AG08395 (cell line): ENCODE measurements around the gene IFIT2.
"Not testable (repeated sequence)": the region's sequence is repeated elsewhere in the genome, so short reads cannot be mapped to it uniquely, and the experiment has no call there.

Source experiments
- DNase-seq: peaks from one replicate; pipeline ENCODE4 v3.0.0; 2012; ENCODE audit warnings: mixed read lengths, low spot score

IFIT2 gene

DNA sequence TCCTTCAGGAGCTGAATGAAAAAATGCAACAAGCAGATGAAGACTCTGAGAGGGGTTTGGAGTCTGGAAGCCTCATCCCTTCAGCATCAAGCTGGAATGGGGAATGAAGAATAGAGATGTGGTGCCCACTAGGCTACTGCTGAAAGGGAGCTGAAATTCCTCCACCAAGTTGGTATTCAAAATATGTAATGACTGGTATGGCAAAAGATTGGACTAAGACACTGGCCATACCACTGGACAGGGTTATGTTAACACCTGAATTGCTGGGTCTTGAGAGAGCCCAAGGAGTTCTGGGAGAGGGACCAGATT is 5.4 kb downstream of the IFIT2 start:
- DNase-seq: peak; percentile 30

DNA sequence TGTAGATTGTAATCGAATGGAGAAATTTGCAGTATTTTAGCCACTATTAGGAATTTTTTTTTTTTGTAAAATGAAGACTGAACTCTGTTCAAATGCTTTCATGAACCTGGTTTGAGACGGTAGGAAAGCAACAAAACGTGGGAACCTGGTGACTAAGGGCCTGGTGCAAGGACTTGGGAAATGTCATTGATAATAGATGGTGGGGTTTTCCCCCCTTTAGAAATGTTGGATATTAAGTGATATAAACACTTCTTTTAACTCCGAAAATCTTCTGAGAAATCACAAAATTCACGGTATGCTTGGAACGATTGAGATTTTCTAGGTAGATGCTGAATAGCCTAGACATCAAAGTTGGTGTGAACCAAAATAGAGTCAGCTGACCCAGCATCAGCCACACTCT is 6.4 kb downstream of the IFIT2 start:
- no peak for DNase-seq

DNA sequence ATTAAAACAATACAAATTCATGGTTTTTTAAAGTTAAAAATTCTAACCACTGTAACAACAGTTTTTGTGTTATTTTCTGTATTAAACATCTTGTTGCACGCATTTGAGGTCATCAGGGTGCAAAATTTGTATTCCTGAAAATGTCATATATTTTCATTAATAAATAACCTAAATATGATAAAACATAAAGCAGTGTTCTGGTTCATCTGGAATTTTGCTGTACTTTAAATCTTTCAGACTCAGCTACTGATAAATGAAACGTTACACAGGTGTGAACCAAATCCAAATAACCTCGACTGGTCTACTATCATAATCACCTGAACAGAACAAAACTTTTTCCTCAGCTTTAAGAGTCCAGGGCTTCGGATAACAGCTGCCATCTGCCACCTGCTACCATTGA is 6.9 kb downstream of the IFIT2 start:
- no peak for DNase-seq

DNA sequence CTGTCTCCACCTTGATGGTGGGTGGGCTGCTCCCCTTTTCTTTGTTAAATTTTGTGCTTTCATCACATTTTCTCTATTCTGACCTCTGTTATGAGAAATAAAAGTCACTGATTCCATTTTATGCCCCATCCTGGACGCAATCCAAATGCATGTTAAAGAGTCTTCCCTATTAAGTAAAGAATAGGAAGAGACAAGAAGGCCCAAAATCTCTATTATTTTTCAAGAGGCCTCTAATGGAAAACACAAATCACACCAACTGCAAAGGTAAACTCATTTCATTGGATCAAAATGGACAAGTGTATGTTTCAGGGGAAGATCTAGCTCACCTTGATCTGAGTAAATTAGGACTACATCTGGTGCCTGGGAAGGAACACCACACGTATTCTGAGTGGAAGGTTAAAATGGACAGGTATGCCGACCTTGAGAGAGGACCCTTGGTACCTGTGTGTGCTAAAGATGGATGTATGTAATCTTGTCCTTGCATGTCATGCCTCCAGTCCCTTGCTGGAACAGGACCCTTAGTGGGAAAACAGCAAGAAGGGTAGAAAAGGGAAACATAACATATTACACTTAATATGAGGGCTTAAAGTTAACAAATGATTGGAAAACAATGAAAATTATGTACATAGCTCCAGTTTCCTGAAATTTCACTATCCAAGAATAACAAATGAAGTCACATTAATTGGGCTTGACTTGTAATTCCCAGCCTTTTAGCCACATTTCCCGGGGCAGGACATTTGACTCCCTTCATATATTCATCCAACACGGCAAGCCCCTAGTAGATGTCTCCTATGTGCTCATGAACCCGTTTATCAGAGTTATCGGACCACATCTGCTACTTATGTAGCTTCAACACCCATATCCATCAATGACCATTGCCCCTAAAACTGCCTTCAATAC is 7.6 kb downstream of the IFIT2 start:
- no peak for DNase-seq

DNA sequence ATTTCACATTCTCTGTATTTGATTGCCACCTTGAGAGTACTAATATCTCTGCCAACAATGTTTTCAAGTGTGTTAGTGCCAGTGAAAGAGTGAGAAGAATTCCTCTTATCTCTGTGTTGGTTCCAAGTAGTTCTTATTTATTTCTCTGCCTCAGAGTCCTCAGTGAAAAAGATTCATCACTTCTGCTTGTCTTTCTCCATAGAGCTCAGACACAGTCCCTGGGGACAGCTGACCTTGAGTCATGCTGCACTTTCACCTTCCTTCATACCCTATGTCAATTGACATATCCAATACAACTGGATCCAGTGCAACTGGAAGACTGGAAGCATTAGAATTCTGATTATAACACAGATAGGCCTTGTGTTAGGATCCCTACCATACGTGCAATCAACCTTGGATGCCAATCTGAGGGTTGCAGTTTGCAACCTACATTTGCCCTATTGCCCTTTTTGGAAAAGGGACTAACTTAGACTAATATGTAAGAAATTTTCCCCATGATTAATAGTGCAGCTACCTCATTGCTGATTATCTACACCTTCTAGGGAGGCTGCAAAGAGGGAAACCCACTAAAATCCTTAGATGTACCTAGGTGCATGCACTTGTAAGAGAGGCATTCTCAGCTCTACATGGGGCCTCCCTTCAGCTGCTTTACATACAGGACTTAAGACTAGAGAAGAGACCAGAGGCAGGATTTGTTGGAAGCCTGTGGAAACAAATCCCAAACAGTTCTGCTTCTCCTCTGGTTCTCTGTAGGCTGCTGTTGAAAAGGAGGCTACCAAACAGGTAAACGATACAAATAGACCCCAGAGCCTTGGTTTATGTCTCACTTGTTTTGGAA is 8.4 kb downstream of the IFIT2 start:
- no peak for DNase-seq

DNA sequence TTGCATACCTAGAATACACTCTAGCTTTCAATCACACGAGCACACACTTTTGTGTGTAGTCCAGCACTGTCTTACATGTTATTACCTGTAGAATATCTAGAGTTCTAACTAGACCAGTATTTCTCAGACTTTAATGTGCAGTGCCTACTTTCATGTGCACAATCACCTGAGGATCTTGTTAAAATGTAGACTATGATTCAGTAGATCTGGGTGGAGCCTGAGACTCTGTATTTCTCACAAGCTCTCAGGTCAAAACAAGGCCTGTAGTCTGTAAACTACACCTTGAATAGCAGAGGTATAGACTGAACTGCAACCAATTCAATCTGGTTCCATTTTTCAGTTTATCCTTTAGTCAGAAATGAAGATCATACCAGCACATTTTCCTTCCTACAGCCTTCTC is 11.1 kb downstream of the IFIT2 start:
- no peak for DNase-seq

DNA sequence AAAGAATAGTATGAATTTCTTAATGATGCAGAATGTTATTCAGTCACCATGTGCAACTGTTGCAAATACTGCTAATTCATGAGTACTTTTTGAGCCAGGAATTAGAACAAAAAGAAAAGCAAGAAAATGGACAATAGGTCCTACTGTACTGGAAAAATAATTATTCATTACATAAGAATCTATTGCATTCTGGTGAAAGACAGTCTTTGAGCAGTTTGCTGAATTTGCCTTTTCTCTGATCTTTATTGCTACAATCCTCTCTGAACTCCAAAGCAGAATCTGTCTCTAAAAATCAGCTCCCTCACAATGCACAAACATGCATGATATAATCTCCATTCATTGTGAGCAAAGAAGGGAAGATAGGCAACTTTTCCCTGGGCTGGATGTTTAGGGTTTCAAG is 12.8 kb downstream of the IFIT2 start:
- DNase-seq: no peak

DNA sequence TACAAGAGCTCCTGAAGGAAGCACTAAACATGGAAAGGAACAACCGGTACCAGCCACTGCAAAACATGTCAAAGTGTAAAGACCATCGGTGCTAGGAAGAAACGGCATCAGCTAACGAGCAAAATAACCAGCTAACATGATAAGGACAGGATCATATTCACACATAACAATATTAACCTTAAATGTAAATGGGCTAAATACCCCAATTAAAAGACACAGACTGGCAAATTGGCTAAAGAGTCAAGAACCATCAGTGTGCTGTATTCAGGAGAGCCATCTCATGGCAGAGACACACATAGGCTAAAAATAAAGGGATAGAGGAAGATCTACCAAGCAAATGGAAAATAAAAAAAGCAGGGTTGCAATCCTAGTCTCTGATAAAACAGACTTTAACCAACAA is 16.2 kb downstream of the IFIT2 start:
- not testable (repeated sequence) for DNase-seq

DNA sequence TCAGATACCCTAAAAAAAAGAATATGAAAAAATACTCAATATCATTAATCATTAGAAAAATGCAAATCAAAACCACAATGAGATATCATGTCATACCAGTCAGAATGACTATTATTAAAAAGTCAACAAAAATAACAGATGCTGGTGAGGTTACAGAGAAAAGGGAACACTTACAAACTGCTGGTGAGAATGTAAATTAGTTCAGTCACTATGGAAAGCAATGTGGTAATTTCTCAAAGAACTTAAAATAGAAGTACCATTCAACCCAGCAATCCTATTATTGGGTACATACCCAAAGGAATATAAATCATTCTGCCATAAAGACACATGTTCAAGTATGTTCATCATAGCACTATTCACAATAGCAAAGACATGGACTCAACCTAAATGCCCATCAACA is 23.2 kb downstream of the IFIT2 start:
- DNase-seq: not testable (repeated sequence)

DNA sequence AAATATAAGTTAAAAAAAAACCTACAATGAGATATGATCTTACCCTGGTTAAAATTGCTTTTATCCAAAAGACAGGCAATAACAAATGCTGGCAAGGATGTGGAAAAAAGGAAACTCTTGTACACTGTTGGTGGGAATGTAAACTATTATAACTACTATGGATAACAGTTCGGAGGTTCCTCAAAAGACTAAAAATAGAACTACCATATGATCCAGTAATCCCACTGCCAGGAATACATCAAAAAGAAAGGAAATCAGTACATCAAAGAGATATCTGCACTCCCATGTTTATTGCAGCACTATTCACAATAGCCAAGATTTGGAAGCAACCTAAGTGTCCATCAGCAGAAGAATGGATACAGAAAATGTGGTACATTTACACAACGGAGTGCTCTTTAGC is 24.0 kb downstream of the IFIT2 start:
- DNase-seq: not testable (repeated sequence)

DNA sequence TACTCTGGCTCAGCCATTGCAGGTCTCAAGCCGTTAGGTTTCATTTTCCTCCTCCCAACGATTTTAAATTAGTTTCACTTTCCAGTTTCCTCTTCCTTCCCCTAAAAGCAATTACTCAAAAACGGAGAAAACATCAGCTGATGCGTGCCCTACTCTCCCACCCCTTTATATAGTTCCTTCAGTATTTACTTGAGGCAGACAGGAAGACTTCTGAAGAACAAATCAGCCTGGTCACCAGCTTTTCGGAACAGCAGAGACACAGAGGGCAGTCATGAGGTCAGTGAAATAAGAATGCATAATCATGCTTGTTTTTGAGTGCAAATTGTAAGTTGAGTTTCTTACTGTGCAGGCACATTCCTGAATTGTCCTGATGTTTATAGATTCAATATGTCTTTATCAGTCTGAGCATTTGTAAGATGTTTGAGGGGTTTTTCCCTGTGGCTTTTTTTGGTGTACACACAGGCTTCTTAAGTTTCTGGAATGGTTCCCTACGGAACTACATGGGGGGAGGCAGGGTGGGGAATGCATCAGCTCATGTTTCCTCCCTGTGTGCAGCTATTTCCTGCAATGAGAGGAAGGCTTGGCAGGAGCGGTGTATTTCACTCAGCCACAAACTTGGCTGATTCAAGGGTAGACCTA is 26.1 kb downstream of the IFIT2 start, which contains the start of gene IFIT3:
TSS of gene IFIT3 (plus strand) at position 195 of the 639 bp plus-strand sequence. CDS start at position 272, 77 bp downstream.
- peak; percentile 95 for DNase-seq

DNA sequence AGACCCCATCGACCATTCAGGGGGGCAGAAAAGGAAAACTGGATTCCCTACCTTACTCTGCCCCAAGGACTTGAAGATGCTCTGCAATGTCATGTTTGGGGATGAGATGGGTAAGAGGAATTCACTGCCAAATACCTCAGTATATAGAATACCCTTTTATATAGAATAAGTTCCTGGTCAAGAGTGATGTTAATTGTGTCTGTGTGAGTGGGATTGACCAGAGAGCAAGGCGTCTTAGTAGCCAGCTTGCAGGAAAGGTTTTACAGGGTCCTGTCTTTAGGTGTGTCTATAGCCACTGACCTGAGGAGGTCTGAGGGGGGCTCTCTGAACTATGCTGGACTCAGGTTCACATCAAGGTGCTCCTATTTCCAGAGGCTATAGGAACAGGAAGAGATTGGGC is 27.3 kb downstream of the IFIT2 start:
- DNase-seq: no peak

DNA sequence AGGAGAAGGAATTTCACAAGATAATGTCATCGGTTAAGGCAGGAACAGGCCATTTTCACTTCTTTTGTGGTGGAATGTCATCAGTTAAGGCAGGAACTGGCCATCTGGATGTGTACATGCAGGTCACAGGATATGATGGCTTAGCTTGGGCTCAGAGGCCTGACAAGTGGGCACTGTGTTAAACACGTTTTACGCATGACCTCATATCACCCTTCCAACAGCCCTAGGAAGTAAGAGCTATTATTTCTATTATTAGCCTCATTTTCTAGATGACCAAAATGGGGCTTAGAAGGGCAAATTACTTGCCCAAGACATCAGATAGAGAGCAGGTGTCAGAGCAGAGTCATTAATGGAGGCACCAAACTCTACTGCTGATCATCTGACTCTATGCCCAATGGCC is 28.2 kb downstream of the IFIT2 start:
- not testable (repeated sequence) for DNase-seq

DNA sequence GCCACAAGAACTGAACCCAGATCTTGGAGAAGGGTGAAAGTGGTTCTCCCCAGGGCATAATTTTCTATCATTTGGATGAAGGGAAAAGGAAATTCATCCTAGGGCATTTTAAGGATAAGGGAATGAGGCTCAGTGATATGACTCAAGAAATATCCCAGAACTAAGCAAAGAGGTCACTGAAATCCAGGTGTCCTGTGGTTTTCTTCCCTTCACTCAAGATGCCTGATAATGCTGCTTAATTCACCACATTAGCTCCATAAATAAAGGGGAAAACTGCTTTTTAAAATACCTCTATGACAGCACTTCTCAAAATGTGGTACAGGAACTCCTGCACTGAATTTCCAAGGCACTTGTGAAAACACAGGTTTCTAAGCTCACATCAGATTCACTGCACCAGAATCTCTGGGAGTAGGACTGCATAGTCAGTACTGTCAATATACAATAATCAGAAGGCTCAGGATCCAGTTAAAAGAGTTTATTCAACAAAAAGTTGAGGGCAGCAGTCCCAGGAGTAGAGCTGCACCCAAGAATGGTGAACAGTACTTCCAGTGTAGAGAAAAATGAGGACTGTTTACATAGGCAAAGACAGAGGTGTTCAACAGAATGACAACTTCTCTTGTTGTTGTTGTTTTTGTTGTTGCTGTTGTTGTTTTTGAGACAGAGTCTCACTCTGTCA is 28.8 kb downstream of the IFIT2 start:
- DNase-seq: no peak

DNA sequence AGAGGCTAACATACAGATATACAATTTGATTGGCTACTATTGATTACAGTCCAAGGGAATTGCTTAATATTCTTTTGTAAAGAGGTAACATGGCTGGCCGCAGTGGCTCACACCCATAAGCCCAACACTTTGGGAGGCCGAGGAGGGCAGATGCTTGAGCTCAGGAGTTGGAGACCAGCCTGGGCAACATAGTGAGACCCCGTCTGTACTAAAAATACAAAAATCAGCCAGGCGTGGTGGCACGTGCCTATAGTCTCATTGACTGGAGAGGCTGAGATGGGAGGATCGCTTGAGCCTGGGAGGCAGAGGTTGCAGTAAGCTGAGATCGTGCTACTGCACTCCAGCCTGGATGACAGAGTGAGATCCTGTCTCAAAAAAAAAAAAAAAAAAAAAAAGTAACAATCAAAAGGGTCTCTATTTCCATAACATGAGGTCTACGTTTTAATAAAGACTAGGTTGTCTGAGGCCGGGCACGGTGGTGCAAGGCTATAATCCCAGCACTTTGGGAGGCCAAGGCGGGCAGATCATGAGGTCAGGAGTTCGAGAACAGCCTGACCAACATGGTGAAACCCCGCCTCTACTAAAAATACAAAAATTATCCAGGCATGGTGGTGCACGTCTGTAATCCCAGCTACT is 29.8 kb downstream of the IFIT2 start:
- DNase-seq: not testable (repeated sequence)

DNA sequence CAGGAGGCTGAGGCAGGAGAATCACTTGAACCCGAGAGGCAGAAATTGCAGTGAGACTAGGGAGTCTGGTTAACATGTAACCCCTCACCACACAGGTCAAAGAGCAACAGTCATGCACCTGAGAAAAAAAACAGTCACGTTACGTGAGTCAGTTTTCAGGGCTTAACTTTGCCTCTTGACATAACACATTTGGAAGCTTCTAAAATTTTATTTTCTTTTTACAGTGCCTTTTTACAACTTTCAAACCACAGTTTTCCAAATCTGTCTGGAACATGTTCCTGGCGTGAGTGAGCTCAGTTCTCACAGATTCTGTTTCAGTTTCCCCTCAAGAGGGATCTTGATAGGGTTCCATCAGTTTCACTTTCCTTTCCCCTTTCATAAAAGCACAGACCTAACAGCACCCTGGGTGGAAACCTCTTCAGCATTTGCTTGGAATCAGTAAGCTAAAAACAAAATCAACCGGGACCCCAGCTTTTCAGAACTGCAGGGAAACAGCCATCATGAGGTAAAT is 30.3 kb downstream of the IFIT2 start:
- peak; percentile 58 for DNase-seq

DNA sequence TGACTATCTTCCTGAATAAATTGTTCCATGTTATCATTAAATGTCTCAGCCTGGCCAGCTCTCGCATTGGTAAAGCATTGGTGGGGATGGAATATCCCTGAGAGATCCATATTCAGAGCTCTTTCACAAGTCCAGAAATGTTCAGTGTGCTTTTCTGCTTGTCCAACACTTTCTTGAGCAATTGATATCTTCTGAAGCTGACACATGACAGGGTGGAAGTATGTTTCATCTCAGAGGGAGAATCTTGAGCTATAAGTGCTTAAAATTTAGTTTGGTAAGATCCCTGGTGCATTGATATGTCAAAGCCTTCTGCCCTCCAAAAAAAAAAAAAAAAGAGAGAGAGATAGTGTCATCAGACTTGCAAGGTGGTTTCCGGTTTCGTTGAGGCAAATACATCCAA is 33.4 kb downstream of the IFIT2 start:
- no peak for DNase-seq

DNA sequence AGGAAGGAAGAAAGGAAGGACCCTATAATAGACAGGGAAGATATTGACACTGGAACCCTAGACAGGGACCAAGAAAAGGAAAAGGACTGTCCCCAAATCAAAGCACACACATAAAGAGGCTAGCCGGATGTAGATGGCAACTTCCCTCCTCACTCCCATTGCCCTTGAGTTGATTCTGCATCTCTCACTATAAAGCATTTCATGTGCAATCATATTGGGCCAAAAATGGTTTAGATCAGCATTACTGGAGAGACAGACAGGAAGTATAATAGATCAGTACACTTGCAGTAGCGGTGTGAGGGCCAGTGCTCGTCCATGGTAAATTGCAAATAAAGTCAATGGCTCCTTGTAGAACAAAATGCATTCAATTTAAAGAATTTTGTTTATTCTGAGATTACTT is 34.4 kb downstream of the IFIT2 start:
- DNase-seq: no peak

DNA sequence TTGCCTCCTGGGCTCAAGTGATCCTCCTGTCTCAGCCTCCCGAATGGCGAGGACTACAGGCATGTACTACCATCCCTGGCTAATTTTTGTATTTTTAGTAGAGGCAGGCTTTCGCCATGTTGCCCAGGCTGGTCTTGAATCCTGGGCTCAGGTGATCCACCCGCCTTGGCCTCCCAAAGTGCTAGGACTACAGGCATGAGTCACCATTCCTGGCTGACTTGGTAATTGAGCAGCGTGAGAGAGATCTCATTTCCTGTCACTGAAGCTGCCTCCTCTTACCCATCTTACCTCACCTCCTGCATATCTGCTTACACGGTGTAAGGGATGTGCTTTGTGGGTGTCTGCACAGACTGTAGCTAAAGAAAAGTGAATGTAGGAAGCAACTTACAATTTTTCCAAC is 35.6 kb downstream of the IFIT2 start:
- no peak for DNase-seq

DNA sequence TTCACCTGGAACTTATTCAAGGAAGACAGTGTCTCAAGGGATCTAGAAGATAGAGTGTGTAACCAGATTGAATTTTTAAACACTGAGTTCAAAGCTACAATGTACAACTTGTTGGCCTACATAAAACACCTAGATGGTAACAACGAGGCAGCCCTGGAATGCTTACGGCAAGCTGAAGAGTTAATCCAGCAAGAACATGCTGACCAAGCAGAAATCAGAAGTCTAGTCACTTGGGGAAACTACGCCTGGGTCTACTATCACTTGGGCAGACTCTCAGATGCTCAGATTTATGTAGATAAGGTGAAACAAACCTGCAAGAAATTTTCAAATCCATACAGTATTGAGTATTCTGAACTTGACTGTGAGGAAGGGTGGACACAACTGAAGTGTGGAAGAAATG is 36.9 kb downstream of the IFIT2 start:
- DNase-seq: no peak

DNA sequence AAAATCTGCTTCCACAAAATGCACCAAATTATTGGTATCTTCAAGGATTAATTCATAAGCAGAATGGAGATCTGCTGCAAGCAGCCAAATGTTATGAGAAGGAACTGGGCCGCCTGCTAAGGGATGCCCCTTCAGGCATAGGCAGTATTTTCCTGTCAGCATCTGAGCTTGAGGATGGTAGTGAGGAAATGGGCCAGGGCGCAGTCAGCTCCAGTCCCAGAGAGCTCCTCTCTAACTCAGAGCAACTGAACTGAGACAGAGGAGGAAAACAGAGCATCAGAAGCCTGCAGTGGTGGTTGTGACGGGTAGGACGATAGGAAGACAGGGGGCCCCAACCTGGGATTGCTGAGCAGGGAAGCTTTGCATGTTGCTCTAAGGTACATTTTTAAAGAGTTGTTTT is 38.0 kb downstream of the IFIT2 start:
- no peak for DNase-seq
